ENCODE results near the gene MRPL44. TPM values are rescaled to one million over a fixed set of nuclear protein-coding genes. Genes with fewer than 3 reads are reported as not detected.
A peak's percentile ranks its signal among the peaks of the same experiment; 100 is the strongest.
"Not testable (repeated sequence)": the region's sequence is repeated elsewhere in the genome, so short reads cannot be mapped to it uniquely, and the experiment has no call there.

The MRPL44 gene
- total RNA-seq, 2 donors from 2014 or later = 21.8 to 43.7 TPM

- DNase-seq (ENCODE audit: low spot score) = no peak
- no peaks in the 10 kb centered on the region for H3K27me3 ChIP-seq
- H3K27ac ChIP-seq = peak overlapping the region in 1 of 2 donors; percentile 2
- H3K4me3 ChIP-seq = no peak overlapping the region
- no peaks in the 10 kb centered on the region for H3K9me3 ChIP-seq
- TF ChIP-seq CTCF (IDR thresholded peaks at IDR 0.05) = no peak
- H3K4me1 ChIP-seq = peaks cover 0 to 75% of the 10 kb centered on the region in 2 donors
- no peaks in the 10 kb centered on the region for H3K36me3 ChIP-seq
Measured at GRCh38 chr2:223932816-223933800, 24.2 kb upstream of the MRPL44 start.

GRCh38 chr2:223934870-223935269 is 22.4 kb upstream of the MRPL44 start:
- Histone ChIP-seq H3K27ac (peak overlapping the region; percentile 25 to 48), H3K27me3 (no peaks in the 10 kb centered on the region), H3K4me3 (no peak overlapping the region), H3K9me3 (no peaks in the 10 kb centered on the region), H3K36me3 (no peaks in the 10 kb centered on the region), H3K4me1 (peaks cover 0 to 69% of the 10 kb centered on the region in 2 donors)
- no peak for DNase-seq (ENCODE audit: low spot score)
- TF ChIP-seq CTCF (IDR thresholded peaks at IDR 0.05) = no peak

GRCh38 chr2:223935459-223936125 is 21.7 kb upstream of the MRPL44 start:
- TF ChIP-seq CTCF (IDR thresholded peaks at IDR 0.05) = no peak
- Histone ChIP-seq H3K4me1 (peaks cover 0 to 62% of the 10 kb centered on the region in 2 donors), H3K36me3 (no peaks in the 10 kb centered on the region), H3K9me3 (no peaks in the 10 kb centered on the region), H3K4me3 (no peak overlapping the region), H3K27ac (peak overlapping the region in 1 of 2 donors; percentile 25), H3K27me3 (no peaks in the 10 kb centered on the region)
- no peak for DNase-seq (ENCODE audit: low spot score)

GRCh38 chr2:223936862-223937326 is 20.4 kb upstream of the MRPL44 start:
- no peak for DNase-seq (ENCODE audit: low spot score)
- Histone ChIP-seq H3K4me1 (peaks cover 0 to 60% of the 10 kb centered on the region in 2 donors), H3K27me3 (no peaks in the 10 kb centered on the region), H3K36me3 (no peaks in the 10 kb centered on the region), H3K27ac (peak overlapping the region; percentile 24 to 44), H3K9me3 (no peaks in the 10 kb centered on the region), H3K4me3 (no peak overlapping the region)
- TF ChIP-seq CTCF (IDR thresholded peaks at IDR 0.05) = no peak

GRCh38 chr2:223937535-223937934 is 19.7 kb upstream of the MRPL44 start:
- TF ChIP-seq CTCF (IDR thresholded peaks at IDR 0.05) = no peak
- Histone ChIP-seq H3K9me3 (no peaks in the 10 kb centered on the region), H3K36me3 (no peaks in the 10 kb centered on the region), H3K27me3 (no peaks in the 10 kb centered on the region), H3K27ac (no peak overlapping the region), H3K4me1 (peaks cover 0 to 64% of the 10 kb centered on the region in 2 donors), H3K4me3 (no peak overlapping the region)
- DNase-seq (ENCODE audit: low spot score) = no peak

GRCh38 chr2:223939438-223939837 is 17.8 kb upstream of the MRPL44 start:
- H3K27ac ChIP-seq; H3K9me3 ChIP-seq; H3K36me3 ChIP-seq; H3K27me3 ChIP-seq; DNase-seq (ENCODE audit: low spot score); H3K4me3 ChIP-seq: not testable (repeated sequence)
- H3K4me1 ChIP-seq = peaks cover 0 to 62% of the 10 kb centered on the region in 2 donors
